AG08395 (cell line): ENCODE results near the gene FARP1.
A peak's percentile ranks its signal among the peaks of the same experiment; 100 is the strongest.
"Not testable (repeated sequence)": the region's sequence is repeated elsewhere in the genome, so short reads cannot be mapped to it uniquely, and the experiment has no call there.

Experiments used
- DNase-seq: peaks from one replicate; pipeline ENCODE4 v3.0.0; 2012; ENCODE audit warnings: mixed read lengths, low spot score

The FARP1 gene

DNA sequence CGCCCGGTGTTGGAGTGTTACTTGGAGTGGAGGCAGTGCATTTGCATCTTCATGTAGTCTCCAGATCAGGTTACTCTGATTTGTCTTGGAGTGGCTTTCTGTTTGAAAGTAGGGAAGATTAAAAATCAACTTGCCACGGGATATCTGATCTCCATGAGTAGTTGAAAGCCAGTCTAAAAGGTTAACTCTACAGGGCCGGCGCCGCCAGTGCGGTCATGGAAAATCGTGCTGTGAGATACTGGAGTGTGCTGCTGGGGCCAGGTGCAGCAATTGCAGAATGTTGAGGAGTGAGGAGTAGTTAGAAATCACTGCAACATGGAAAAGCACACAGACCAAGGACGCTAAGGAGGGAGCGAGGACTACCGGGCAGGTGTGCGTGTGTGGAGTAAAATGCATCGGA, 259.0 kb downstream of the FARP1 start:
- no peak for DNase-seq

DNA sequence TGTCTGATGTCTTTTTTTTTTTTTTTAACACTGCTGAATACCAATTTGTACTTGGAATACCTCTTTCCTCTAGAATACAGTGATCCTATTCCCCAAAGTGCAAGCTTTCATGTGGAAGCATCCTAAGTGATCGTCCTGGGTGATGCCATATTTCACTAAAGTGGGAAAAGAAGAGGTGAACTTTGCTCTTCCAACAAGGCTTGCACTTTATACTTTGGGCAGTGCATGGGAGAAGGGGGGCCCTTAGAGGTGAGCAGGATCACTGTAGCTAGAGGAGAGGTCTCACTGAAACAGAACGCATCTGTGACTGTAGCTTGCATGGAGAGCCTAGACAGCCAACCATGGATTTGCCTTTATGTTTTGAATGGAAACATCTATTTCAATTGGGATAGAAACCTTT, 260.2 kb downstream of the FARP1 start:
- DNase-seq: no peak

DNA sequence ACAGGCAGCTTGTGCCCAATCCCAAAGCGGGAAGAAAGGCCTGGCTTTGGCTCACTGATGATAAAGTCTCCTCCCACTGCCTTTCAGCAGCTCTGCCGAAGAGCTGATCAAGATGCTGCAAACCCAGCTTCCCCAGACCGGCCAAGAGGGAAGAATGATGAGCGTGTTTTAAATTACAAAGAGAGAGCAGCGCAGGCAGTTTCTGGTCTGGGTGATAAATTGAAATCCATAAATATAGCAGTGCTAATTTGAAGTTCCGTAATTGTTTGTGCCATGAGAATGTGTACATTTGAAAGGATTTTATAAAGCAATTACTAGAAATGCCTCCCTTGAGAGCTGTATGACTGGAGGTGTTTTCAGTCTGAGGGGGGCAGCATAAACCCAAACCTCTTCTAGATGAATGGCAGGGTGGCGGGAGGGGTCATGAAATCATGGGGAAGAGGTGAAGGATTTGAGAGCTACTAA, 262.2 kb downstream of the FARP1 start:
- DNase-seq: peak; percentile 64

DNA sequence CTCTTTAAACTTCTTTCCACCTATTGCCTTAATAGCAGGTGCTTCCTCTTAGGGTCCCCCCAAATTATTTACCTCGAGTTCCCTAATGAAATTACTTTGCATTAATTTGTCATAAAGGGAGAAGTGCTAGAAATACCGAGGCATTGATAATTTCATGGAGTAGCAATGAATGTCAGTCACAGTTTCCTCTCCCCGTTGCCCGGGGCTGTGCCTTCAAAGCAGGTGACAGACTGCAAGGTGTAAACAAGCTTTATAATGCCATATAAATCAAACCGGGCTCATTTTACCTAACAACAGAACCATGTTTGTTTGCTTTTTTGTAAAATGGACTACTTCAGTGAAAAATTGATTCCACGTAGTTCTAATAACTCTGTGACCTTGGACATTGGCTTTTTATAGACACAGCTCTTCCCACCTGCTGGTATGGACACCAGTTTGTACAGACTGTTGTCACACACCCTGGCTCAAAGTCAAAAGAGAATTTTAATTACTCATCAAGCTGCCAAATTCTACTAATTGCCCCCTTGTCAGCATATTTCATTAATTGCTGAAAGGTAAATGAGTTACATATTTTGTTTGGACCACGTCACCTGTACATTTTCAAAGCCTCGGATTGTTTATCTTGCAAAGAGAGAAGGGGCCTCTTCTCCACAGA, 262.9 kb downstream of the FARP1 start:
- DNase-seq: no peak

DNA sequence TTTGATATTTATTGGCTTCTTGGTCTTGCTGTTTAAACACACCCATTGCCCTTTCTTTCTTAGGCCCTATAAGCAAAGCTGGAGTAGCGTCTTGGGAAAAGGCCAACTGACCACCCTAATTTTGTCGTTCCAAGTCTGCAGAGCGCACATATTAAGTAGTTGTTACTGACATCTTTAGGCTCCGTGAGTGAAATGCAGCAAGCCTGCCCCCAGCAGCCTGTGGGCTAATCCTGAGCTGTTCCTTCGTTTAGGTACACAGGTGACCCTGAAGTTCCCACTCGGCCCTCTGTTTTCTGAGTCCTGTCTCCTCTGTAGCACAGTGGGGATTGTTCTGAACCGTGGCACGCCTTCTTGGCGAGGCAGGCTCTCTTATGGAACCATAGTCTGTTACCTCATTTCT, 263.5 kb downstream of the FARP1 start:
- DNase-seq: no peak

DNA sequence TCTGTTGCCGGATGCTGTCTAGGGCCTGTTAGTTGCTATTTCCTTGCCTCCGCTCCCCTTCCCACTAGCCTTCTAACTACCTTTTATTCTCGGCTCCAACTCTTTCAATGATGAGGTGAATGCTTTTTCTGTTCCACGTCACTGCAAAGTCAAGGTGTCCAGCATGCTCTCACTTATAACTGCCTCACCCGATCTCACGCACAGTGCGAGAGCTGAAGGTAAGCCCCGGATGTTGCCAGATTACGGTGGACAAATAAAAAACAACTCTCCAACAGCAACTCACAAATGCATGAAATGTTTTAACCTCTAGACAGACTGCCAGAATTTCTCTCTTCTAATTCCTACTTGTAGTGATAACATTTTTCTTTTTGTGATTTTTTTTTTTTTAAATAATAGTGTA, 264.1 kb downstream of the FARP1 start:
- DNase-seq: no peak

DNA sequence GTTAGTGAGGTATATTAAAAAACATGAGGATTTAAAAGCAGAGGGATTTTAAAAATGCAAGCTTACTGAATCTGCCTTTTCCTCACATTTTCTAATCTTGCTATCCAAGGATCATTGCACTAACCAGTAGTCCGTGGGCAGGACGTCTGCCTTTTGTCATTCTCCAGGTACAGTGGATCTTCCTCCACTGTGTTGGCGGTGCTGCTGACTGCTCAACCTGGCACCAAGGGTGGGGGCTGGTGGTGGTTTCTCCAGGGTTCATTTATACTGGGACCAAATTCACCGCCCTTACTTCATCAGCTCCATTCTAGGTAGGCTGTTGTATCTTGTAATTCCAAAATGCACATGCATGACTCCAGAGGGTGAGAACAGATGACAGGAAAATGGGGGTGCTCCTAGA, 264.7 kb downstream of the FARP1 start:
- no peak for DNase-seq

DNA sequence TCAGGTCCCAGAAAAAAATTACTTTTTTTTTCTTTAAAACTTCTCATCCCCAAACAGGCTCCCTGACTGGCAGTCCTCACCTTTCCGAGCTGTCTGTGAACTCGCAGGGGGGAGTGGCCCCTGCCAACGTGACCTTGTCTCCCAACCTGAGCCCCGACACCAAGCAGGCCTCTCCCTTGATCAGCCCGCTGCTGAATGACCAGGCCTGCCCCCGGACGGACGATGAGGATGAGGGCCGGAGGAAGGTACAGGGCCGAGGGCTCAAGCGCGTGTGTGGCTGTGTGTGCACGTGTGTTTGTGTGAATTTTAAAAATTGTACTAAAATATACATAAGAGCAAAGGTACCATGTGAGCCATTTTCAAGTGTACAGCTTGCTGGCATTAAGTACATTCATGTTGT, 266.4 kb downstream of the FARP1 start:
- DNase-seq: no peak

DNA sequence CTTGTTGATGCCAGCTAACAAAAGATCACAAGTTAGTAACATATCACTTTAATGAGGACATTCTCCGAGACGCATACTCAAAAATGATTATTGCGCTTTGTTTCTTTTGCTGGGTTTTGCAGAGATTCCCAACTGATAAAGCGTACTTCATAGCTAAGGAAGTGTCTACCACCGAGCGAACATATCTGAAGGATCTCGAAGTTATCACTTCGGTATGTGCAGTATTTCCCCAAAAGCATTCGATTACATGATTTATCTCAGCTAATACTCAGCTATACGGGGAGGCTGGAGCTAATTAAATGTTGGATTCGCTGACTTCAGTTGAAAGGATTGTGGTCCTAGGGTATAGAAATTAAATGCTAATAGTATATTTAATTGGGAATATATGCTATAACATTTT, 267.7 kb downstream of the FARP1 start:
- no peak for DNase-seq

DNA sequence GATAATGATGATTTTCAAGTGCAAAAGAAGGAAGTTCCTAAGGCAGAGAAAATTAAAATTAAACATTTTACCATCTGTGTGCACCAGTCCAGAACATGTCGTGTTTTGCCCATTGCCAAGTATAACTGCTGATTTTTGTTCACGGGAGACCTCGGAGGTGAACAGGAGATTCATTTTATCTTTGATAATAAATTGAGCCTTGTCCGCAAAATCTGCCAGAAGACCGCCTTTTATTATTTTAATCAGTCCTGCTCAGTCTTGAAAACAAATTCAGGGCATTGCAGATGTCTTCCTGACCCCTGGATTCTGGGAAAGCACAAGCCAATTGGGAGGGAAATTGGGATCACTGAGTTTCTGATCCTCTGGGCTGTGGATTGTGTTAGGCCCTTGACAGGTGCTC, 268.1 kb downstream of the FARP1 start:
- no peak for DNase-seq

DNA sequence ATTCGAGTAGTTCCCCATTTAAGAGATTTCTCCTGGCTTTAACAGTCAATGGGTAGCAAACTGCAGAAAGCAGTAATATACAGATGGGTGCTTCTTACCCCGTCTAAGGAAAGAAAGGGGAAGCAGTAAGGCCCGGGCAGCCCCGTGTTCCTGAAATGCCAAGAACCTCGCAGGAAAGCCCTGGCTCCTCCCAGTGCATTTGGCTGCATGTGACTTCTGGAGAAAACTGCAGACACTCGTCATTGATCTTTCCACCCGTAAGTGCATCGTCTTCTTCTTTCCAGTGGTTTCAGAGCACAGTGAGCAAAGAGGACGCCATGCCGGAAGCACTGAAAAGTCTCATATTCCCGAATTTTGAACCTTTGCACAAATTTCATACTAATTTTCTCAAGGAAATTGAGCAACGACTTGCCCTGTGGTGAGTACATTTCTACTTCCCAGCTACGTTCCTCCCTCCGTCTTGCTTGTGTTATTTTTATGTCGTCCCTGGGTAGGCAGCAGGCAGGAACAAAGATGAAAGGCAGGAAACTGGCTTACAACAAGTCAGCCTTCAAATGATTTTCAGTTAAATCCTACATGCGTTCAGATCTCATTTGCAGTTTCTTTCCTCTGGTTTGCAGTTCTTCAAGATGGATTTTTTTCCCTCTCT, 268.8 kb downstream of the FARP1 start:
- DNase-seq: no peak

DNA sequence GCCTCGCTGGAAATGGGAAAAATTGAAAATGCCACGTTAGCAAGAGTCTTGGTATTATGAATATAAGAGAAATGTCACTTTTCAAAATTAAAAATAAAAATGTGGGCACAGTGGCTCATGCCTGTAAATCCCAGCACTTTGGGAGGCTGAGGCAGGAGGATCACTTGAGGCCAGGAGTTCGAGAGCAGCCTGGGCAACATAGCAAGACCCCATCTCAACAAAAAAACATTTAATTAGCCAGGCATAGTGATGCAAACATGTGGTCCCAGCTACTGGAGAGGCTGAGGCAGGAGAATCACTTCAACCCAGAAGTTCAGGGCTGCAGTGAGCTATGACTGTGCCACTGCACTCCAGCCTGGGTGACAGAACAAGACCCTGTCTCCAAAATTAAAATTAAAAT, 270.4 kb downstream of the FARP1 start:
- not testable (repeated sequence) for DNase-seq

DNA sequence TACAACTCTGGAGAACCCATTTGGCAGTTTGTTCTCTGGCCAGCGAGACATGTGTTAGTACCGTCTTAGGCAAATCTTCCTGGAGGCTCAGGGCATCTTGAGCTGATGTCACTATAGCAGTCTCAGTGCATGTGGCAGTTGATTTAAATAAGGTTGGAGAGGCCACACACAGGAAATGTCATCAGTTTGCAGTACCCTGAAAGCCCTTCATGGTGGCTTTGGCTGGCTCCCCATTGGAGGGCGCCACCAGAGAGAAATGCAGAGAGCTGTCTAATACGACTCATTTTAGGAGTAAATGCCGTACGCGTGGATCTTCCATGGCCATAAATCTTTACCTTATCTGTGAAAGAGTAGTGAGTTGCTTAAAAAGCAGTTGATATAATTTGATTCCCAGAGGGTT, 270.9 kb downstream of the FARP1 start:
- no peak for DNase-seq

DNA sequence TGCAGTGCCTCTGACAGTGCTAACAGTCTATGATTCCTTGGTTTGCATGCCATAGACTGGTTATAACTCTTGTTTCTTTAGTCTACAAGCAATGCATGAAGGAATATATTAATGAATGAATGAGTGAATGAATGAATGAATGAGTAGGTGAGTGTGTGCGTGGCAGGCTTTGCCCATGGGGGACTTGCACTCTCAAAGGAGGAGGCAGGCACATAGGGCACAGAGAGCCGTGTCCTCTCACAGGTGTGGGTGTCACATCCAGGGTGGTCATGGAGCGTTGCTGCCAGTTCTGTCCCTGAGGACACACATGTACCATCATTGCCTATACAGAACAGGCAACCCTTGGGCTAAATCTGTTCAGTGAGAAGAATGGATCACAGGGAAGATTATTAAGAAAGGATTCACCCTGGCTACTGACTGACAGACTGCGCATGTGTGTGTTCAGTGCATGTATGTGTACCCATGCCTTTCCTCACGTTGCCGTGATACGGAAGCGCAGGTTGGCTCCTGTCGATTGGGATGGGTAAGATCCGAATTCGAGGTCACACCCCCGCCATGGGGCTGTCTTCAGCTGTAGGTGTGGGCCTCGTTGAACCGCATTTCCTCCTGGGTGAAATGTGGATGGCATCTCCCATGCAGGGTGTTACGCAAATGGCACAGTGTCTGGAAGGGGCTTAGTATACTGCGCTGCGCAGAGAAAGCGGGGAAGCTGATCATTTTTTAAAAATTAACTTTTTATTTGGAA, 272.6 kb downstream of the FARP1 start:
- DNase-seq: no peak

DNA sequence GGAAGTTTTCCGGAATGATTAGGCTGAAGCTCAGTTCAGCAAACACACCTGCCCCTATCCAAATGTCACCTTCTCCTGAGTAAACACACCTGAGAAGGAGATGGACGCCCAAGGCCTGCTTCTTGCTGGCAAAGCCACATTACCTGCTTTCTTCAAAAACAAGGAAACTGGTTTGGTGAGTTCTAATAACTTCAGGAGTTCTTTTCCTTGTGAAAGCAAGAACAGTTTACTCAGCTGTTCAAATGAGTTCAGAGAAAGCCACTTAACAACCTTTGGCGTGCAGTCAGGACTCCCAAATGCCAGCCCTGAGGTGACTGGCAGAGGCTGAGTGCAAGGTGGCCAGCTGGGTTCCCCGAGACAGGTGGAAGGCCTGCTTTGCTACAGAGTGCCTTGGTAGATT, 273.5 kb downstream of the FARP1 start:
- no peak for DNase-seq

DNA sequence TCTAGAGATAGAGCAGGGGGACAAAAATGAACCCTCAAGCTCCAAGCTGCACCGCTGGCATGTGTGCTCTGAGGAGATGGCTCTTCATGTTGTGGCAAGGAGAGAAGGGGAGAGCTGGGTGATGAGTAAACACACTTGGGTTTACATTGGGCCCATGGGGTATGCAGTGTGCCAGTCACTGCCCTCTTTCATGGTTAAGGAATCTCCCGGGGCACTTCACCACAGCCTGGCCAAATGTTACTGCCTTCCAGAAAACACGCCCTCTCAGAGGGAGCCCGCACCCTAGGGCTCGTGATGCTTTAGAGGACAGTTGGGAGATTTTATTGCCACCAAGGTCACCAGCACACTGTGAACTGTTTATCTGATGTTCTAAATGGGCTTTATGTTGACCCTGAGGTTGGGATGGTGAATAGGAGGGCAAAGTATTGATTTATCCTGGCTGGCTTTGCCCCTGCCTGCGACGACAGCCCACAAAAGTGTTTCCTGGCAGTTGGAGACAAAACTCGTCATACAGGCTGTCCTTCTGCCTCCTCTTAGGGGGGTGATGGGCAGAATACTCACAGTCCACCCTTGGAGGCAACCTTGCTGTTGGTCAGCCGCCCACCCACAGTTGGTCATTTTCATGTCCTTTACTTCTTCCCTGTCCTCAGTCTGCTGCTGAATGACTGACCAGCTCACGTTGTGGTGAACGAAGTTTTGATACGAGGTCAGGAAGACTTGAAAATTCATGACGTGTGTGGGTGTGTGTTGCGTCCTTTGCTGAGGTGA, 277.1 kb downstream of the FARP1 start:
- no peak for DNase-seq

DNA sequence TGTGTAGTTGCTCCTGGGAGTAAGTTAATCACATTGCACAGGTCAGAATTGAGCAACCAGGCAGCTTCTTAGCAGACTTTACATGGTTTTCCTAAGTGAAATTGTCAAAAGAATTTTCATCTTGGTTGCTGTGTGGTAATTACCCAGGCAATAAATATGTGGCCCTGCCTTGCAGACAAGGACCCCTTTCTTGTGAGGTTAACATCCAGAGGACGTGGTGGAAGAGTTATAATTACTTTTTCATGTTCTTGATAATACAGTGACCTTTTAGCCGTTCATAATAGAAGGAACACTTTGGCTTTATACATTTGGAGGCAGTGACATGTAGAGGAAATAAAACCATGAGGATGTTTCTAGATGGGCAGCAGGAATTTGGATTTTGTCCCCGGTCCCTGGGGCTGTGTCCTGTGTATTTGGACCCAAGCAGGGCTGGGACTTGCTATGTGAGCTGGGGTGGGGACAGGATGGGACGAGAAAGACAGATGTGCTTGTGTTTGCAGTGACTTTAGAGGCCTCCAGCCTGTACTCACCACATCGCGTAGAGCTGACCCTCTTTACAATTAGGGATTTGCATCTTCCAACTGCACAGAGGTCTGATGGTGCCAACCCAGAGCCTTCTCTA, 277.8 kb downstream of the FARP1 start:
- no peak for DNase-seq

DNA sequence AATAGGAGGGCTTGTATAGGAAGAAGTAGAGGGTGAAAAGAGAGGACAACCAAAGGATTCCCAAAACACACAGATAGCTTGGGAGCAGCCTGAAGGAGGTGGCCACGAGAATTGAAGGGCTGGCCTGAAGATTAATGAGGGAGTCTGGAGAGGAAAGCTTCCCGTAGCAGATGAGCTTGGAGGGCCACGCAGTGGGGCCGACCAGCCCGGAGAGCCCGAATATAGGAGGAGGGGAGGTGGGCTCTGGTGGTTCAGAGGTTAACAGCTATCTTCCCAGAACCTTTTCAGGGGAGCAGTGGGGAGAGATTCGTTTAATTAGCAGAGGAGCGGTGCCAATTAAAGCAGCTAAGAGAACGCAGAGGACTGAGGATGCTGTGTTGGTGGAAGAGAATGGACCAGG, 279.2 kb downstream of the FARP1 start:
- DNase-seq: no peak

DNA sequence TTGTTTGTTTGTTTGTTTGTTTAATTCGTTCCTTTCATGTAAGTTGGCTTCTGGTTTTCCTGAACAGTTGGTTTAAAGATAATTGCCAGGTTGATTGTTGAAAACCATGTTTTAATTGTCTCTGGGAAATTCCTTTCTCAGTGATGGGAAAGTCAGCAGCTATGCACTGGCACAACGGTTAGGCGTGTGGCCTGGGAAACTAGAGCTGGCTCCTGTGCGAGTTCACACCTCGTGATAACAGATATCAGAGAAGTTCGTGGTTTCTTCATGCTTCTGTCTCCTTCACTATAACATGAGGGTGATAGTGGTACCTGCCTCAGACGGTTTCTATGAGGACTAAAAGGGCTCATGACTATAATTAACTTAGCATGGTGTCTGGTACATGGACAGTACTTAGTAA, 280.5 kb downstream of the FARP1 start:
- DNase-seq: no peak

DNA sequence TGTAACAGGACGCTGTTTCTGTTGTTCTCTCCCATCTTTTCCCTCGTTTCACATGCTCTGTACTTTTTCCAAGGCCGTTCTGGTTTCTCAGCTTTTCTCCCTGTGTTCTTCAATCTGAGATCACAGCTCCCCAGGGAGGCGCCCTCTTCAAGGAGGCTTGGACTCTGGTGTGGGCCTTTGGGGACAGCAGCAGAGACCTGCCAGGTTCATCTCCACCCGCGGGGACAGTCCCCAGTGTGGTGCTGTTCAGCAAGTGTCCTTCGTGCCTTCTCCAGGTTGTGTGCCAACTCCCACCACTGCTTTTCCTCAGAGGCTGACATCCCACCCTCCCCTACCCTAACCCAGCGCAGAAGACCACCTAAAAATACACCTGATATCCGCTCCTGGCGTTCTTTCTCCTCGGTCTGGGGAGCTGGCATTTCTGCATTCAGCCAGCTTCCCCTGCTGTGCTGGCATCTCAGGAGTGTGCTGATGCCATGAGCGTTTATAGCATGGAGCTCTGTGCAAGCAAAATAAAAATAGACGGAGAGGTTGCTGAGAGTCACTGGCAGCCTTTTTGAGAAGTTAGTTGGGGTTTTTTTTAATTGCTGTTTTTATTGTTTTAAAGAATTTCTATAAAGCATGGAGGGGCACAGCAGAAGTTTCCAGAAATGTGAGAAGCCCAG, 284.6 kb downstream of the FARP1 start:
- DNase-seq: no peak

DNA sequence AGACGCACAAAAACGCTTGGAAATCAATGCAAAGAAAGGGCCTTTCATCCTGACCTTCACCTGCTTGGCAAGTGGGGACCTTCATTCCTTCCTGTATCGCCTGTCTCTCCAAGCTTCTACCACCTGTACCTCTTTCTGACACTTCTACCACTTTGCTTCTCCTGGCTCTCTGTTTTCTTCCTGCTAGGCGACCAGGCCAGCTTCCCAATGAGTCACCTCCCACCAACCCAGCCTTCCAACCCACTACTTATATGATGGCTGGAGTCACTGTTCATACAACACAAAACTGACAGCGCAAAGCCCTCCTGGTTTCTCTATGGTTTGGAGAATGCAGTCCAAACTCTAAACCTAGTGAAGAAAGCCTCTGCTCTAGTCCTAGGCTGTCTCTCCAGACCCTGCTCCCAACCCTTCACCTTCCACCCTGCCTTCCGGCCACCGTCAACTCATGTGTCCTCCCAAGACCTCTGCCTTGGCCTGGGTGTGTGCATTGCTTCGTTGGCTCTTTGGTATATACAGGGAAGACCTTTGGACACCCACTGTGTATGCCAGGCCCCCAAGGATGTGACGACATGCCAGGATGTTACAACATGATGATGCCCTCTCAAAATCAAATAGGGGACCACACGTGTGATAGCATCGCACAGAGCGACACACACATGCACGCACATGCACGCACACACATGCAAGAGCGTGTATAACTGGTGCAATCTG, 285.5 kb downstream of the FARP1 start:
- DNase-seq: no peak
